Transverse colon (tissue), 4 donors: ENCODE data around the gene FETUB. TPM values are rescaled to one million over a fixed set of nuclear protein-coding genes. Genes with fewer than 3 reads are reported as not detected.
"Not testable (repeated sequence)": the region's sequence is repeated elsewhere in the genome, so short reads cannot be mapped to it uniquely, and the experiment has no call there.

Source experiments
- DNase-seq: peaks from one replicate; pipeline ENCODE4 v3.0.0-alpha.2; 2019
- H3K27ac ChIP-seq, 4 donors: fragments of 200-600 bp; sonication (generic); 2 replicates each; pipeline ENCODE4 v1.5.1; 2016 to 2018; ENCODE audit warnings: inconsistent platforms in 4 of 4
- H3K27me3 ChIP-seq: fragments of 200-600 bp; sonication (generic); 2 replicates; pipeline ENCODE4 v1.5.1; 2017; ENCODE audit warnings: inconsistent platforms
- H3K36me3 ChIP-seq, 4 donors: fragments of 200-600 bp; sonication (generic); 2 replicates each; pipeline ENCODE4 v1.5.1; 2017 to 2019; ENCODE audit warnings: inconsistent platforms in 4 of 4
- H3K4me1 ChIP-seq, 4 donors: fragments of 200-600 bp; sonication (generic); 2 replicates each; pipeline ENCODE4 v1.5.1; 2017 to 2020; ENCODE audit warnings: inconsistent platforms in 4 of 4
- H3K4me3 ChIP-seq, 4 donors: fragments of 200-600 bp; sonication (generic); 1 replicate in 1 of 4; 2 replicates in 3 of 4; pipeline versions ENCODE4 v1.5.1 to v1.6.1; 2017 to 2019; ENCODE audit warnings: inconsistent platforms in 4 of 4
- H3K9me3 ChIP-seq, 2 donors: fragments of 200-600 bp; sonication (generic); 2 replicates each; pipeline ENCODE4 v1.5.1; 2017 to 2019; ENCODE audit warnings: inconsistent platforms in 2 of 2
- EP300 ChIP-seq: sonication (generic); formaldehyde crosslinking; IDR thresholded peaks from one replicate; pipeline ENCODE4 v1.6.1; 2017; ENCODE audit warnings: antibody characterized with exemption, low read depth
- POLR2A ChIP-seq: fragments of 450-650 bp; IDR thresholded peaks from one replicate; pipeline ENCODE4 v1.6.1; 2016; ENCODE audit warnings: antibody characterized with exemption, mild to moderate bottlenecking, moderate library complexity
- POLR2AphosphoS5 ChIP-seq, 3 donors: sonication (generic); formaldehyde crosslinking; IDR thresholded peaks; one replicate each; pipeline ENCODE4 v1.6.1; 2016; ENCODE audit warnings: antibody characterized with exemption in 3 of 3
- WGBS, 2 donors: methylation state at CpG; one replicate each; pipeline ENCODE4 v1.1.5; 2018; ENCODE audit warnings: low coverage in 1 of 2; 5-methylcytosine and 5-hydroxymethylcytosine counted together
- in situ Hi-C, 4 donors: fragments of 200-750 bp; cut with MboI; loops; one replicate each; pipeline versions ENCODE4 v1.15.0 to v1.15.1; 2017; ENCODE audit warnings: low sequenced_read_pairs in 3 of 4, low pct_ligation_motif_present in 1 of 4, low pct_unique_long_range_greater_than_20kb in 1 of 4
- intact Hi-C: fragments of 100-400 bp; cut with DNase I; formaldehyde crosslinking; loops from one replicate; pipeline ENCODE4 v1.15.1; 2023; ENCODE audit warnings: low total_unique reads
- total RNA-seq, 4 donors: library from RNA; depleted of rRNA; stranded (reverse); fragments of >200 nt; gene quantifications; one replicate each; pipeline ENCODE4 v1.1.0, GENCODE V29; 2016
- TF ChIP-seq, protein P1 (sequence below), 5 experiments: fragments of 200-600 bp in 3 of 5; fragments of 450-650 bp in 2 of 5; sonication (generic) in 3 of 5; IDR thresholded peaks; 1 replicate in 2 of 5; 2 replicates in 3 of 5; pipeline ENCODE4 v1.5.1; 2016 to 2017; ENCODE audit warnings: antibody characterized with exemption in 5 of 5, inconsistent platforms in 3 of 5, mild to moderate bottlenecking in 2 of 5, moderate library complexity in 1 of 5

FETUB gene
- total RNA-seq, 4 donors from 2014 or later: not detected

DNA sequence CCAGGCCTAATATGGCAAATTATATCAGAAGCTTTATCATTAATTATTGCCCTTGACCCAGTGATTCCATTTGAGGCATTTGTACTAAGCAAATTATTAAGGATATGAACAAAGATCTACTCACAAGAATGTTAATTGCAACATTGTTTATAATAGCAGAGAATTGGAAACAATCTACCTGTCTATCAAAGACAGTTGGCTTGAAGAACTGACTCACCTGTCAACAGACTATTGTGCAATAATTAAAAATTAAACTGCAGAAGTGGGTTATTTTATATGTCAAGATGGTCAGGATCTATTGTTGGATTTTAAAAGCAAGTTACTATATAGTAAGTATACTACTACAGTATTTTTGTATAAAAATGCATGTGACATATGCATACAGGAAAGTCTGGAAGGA lies 6.7 kb upstream of the FETUB start:
- Histone ChIP-seq H3K9me3 (no peaks in the 10 kb centered on the region), H3K4me3 (no peak overlapping the region), H3K27me3 (no peaks in the 10 kb centered on the region), H3K4me1 (peaks cover 0 to 7% (median 1%) of the 10 kb centered on the region in 4 donors), H3K36me3 (no peaks in the 10 kb centered on the region), H3K27ac (no peak overlapping the region)
- intact Hi-C loops (no loop called here), in situ Hi-C loops (no loop called here)
- DNase-seq: no peak
- TF ChIP-seq EP300 (no peak), POLR2AphosphoS5 (IDR thresholded peaks at IDR 0.05) (no peak), POLR2A (no peak)
- TF ChIP-seq, protein P1, sequence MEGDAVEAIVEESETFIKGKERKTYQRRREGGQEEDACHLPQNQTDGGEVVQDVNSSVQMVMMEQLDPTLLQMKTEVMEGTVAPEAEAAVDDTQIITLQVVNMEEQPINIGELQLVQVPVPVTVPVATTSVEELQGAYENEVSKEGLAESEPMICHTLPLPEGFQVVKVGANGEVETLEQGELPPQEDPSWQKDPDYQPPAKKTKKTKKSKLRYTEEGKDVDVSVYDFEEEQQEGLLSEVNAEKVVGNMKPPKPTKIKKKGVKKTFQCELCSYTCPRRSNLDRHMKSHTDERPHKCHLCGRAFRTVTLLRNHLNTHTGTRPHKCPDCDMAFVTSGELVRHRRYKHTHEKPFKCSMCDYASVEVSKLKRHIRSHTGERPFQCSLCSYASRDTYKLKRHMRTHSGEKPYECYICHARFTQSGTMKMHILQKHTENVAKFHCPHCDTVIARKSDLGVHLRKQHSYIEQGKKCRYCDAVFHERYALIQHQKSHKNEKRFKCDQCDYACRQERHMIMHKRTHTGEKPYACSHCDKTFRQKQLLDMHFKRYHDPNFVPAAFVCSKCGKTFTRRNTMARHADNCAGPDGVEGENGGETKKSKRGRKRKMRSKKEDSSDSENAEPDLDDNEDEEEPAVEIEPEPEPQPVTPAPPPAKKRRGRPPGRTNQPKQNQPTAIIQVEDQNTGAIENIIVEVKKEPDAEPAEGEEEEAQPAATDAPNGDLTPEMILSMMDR (IDR thresholded peaks at IDR 0.05): no peak

DNA sequence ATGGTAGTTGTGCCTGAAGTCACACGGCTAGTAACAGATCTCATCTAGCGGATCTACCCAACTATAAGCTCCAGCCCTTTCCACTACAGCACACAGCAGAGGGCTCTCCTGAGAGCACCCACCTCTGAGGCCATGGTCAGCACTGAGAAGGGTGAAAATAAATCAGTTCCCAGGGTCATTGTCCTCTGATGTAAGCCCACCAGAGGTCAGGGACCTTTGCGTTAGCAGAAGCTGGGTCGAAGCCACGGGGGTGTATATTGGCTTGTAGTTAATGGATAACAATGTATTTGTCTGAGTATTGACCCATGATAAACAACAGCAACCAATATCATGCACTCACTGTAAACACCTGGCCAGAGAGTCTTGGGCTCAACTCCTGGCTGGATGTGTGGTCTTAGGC lies 6.0 kb upstream of the FETUB start:
- H3K4me3 ChIP-seq, intact Hi-C loops, H3K36me3 ChIP-seq, H3K27ac ChIP-seq, H3K27me3 ChIP-seq, in situ Hi-C loops, H3K9me3 ChIP-seq, DNase-seq: not testable (repeated sequence)
- WGBS, 2 donors: 71 to 98% methylated on average over 5 of the region's 5 CpGs
- H3K4me1 ChIP-seq: peaks cover 0 to 11% (median 1%) of the 10 kb centered on the region in 4 donors

DNA sequence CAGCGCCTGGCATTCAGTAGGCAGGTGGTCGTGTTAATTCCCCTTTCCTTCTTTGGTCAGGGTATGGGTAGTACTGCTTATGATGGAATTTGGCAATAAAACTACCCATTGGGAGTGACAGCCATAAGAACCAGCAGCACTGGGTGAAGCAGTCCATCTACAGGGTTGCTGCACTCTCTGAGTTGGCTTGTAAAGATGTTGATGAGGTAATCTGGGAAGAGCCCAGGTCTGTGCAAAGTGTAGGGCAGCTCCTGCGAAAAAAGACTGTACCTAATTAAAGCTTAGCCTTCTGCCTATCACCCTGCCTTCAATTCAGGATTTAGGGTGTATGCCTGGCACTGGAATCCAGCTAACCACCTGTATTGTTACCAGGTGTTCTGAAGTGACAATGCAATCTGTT lies 4.7 kb upstream of the FETUB start:
- intact Hi-C loops: no loop called here
- in situ Hi-C loops: no loop called here

DNA sequence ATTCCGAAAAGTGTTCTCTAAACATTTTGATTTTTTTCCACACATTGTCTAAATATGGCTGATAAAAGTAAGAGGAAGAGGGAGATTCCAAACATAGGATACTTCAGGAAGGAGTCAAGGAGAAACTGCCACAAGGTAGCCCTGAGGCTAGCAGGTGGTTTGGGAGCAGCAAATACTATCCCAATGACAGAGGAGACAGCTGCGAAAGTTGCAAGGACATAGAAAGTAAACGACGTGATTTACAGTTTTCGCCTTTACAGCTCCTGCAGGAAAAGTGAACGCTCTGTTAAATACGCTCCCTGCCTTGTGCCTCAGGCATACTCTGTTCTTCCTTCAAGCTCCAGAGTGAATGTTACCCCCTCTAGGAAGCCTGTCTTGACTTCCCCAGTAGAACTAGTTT lies 3.7 kb upstream of the FETUB start:
- WGBS, 2 donors: 61 to 69% methylated on average over 7 of the region's 7 CpGs
- DNase-seq: no peak
- TF ChIP-seq, protein P1 (IDR thresholded peaks at IDR 0.05): no peak
- in situ Hi-C loops: no loop called here
- Histone ChIP-seq H3K4me3 (no peak overlapping the region), H3K36me3 (no peaks in the 10 kb centered on the region), H3K27me3 (no peaks in the 10 kb centered on the region), H3K4me1 (peaks cover 0 to 11% (median 1%) of the 10 kb centered on the region in 4 donors), H3K27ac (no peak overlapping the region), H3K9me3 (no peaks in the 10 kb centered on the region)
- intact Hi-C loops: no loop called here

More for the DNA sequence above, 4.7 kb upstream of the FETUB start:
- DNase-seq: no peak
- TF ChIP-seq, protein P1 (IDR thresholded peaks at IDR 0.05): no peak
- TF ChIP-seq POLR2AphosphoS5 (IDR thresholded peaks at IDR 0.05) (no peak), EP300 (no peak), POLR2A (no peak)
- H3K4me1 ChIP-seq: peaks cover 0 to 11% (median 1%) of the 10 kb centered on the region in 4 donors
- 65 to 75% methylated on average over 2 to 3 of the region's 3 CpGs for whole genome bisulfite sequencing, 2 donors
- H3K36me3 ChIP-seq: no peaks in the 10 kb centered on the region
- H3K27ac ChIP-seq: no peak overlapping the region
- H3K9me3 ChIP-seq: no peaks in the 10 kb centered on the region
- H3K4me3 ChIP-seq: no peak overlapping the region
- no peaks in the 10 kb centered on the region for H3K27me3 ChIP-seq

DNA sequence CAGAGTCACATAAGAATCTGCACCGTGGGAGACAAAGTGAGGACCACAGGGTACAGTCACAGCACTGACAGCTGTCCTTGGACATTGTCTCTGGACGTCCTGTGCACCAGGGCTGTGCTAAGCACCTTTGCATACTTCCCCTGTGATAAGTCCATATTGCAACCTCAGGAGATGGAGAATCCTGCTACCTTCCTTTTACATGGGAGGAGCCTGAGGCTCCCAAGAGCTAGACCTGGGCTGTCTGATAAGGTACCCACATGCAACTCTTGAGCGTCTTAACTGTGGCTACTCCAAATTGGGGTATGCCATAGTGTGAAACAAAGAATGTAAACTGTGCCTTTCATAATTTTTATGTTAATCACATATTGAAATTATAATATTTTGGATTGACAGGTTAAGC lies 2.5 kb upstream of the FETUB start:
- in situ Hi-C loops: no loop called here
- Histone ChIP-seq H3K27me3 (no peaks in the 10 kb centered on the region), H3K4me3 (no peak overlapping the region), H3K4me1 (peaks cover 0 to 11% (median 1%) of the 10 kb centered on the region in 4 donors), H3K27ac (peak overlapping the region in 3 of 4 donors; percentile 28 to 37 (median 35)), H3K36me3 (no peaks in the 10 kb centered on the region), H3K9me3 (no peaks in the 10 kb centered on the region)
- DNase-seq: no peak
- TF ChIP-seq POLR2A: no peak
- TF ChIP-seq, protein P1 (IDR thresholded peaks at IDR 0.05): no peak
- TF ChIP-seq POLR2AphosphoS5 (IDR thresholded peaks at IDR 0.05): no peak
- no peak for TF ChIP-seq EP300
- intact Hi-C loops: no loop called here
- 73 to 100% methylated on average over 1 to 3 of the region's 3 CpGs for WGBS, 2 donors
